WERI-Rb-1 (cell line): ENCODE measurements around the gene PARPBP.

Source experiments
- DNase-seq: peaks from one replicate; pipeline ENCODE4 v3.0.0-alpha.2; 2020
- H3K27ac ChIP-seq: fragments of 250-450 bp; sonication (Bioruptor Pico); 2 replicates; pipeline ENCODE4 v1.5.1; 2020; ENCODE audit warnings: mild to moderate bottlenecking, moderate library complexity
- H3K27me3 ChIP-seq: fragments of 250-450 bp; sonication (Bioruptor Pico); 2 replicates; pipeline ENCODE4 v1.5.1; 2021; ENCODE audit warnings: mild to moderate bottlenecking, low read depth, moderate library complexity; ENCODE audit not compliant: insufficient read depth, severe bottlenecking
- H3K36me3 ChIP-seq: fragments of 250-450 bp; sonication (Bioruptor Pico); 2 replicates; pipeline ENCODE4 v1.5.1; 2020; ENCODE audit warnings: mild to moderate bottlenecking, moderate library complexity
- H3K4me3 ChIP-seq: 2 replicates; pipeline ENCODE4 v1.5.1; 2011; ENCODE audit warnings: low read depth, mild to moderate bottlenecking, control low read depth, low read length
- H3K9me3 ChIP-seq: fragments of 250-450 bp; sonication (Bioruptor Pico); 2 replicates; pipeline ENCODE4 v1.5.1; 2021; ENCODE audit warnings: mild to moderate bottlenecking, moderate library complexity; ENCODE audit not compliant: severe bottlenecking
- CTCF ChIP-seq: IDR thresholded peaks from 2 replicates; pipeline ENCODE4 v1.5.1; 2011; ENCODE audit warnings: low read depth, mild to moderate bottlenecking, control low read depth, inconsistent platforms, low read length

Gene PARPBP

DNA sequence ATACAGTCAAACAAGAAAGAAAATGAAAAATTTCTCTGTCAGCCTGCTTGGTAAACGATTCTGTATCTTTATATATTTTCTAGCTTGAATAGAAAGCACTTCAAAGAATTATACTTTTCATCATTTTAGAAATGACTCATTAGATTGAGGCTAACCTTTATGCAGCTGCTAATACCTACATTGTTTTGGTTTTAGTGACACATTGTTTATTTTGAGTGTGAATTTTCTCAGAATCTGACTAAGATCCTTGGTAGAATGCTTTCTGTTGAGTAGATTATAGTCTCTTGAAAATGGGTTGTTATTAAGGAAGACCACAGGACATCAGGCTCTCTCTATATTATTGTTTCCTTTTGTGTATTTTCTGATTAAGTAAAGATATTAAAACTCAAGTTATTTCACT is 77.8 kb downstream of the PARPBP start, which contains the start of gene PMCH:
TSS of gene PMCH (minus strand) at position 45 of the 400 bp plus-strand sequence. CDS start 63 bp downstream, outside the sequence.
- DNase-seq: no peak
- Histone ChIP-seq H3K27ac (no peak within 1 kb of the TSS), H3K27me3 (no peaks in the 10 kb centered on the region), H3K36me3 (no peaks in the 10 kb centered on the region; the same call in 1 of the 2 replicates), H3K9me3 (no peaks in the 10 kb centered on the region), H3K4me3 (no peak within 1 kb of the TSS)
- no peak for TF ChIP-seq CTCF

GRCh38 chr12:102201436-102202061 is 81.6 kb downstream of the PARPBP start:
- no peak overlapping the region for H3K27ac ChIP-seq
- TF ChIP-seq CTCF: no peak
- H3K36me3 ChIP-seq: no peaks in the 10 kb centered on the region
- H3K4me3 ChIP-seq: no peak overlapping the region
- no peak for DNase-seq
- H3K9me3 ChIP-seq: no peaks in the 10 kb centered on the region
- no peaks in the 10 kb centered on the region for H3K27me3 ChIP-seq

DNA sequence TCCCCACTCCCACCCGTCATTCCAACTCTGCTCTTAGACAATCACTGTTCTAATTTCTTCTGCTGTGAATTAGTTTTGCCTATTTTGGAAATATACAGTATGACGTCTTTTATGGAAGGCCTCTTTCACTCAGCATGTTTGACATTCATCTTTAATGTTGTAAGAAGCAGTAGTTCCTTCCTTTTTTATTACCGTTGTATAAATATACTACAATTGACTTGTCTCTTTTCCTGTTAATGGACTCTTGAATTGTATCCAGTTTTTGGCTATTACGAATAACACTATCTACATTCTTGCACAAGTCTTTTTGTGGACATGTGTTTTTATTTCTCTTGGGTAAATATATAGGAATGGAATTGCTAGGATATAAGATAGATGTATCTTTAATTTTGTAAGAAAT is 82.6 kb downstream of the PARPBP start:
- DNase-seq: no peak
- no peak overlapping the region for H3K27ac ChIP-seq
- H3K36me3 ChIP-seq: no peaks in the 10 kb centered on the region
- TF ChIP-seq CTCF: no peak
- H3K4me3 ChIP-seq: no peak overlapping the region
- H3K27me3 ChIP-seq: no peaks in the 10 kb centered on the region
- H3K9me3 ChIP-seq: no peaks in the 10 kb centered on the region

DNA sequence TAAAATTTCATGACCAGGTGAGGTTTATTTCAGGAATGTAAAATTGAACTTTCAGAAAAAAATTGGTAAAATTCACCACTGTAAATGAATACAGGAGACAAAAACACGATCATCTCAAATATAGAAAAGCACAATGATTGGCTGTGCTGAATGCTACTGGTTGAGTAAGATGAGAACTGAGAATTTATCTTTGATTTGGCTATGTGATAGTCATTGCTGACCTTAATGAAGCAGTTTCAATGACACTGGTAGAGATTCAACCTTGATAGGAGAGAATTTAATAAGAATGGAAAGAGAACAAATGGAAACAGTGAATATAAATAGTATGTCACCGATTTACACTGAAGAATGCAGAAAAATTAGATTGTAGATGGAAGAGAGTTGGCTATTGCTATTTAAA is 84.0 kb downstream of the PARPBP start:
- no peak for DNase-seq
- TF ChIP-seq CTCF: no peak
- no peaks in the 10 kb centered on the region for H3K27me3 ChIP-seq
- H3K9me3 ChIP-seq: no peaks in the 10 kb centered on the region
- no peaks in the 10 kb centered on the region for H3K36me3 ChIP-seq
- H3K27ac ChIP-seq: no peak overlapping the region
- no peak overlapping the region for H3K4me3 ChIP-seq

- DNase-seq: no peak
- Histone ChIP-seq H3K36me3 (no peaks in the 10 kb centered on the region), H3K27ac (no peak overlapping the region), H3K27me3 (no peaks in the 10 kb centered on the region), H3K4me3 (no peak overlapping the region), H3K9me3 (no peaks in the 10 kb centered on the region)
- TF ChIP-seq CTCF: no peak
Observed at GRCh38 chr12:102215992-102216691, 96.2 kb downstream of the PARPBP start.
